ENCODE measurements around the gene PANX3.

GRCh38 chr11:124658501-124658900 lies 47.3 kb downstream of the PANX3 start:
- no peak for TF ChIP-seq CTCF (optimal IDR thresholded peaks at IDR 0.05 in 1 of 3, IDR thresholded peaks at IDR 0.05 in 1 of 3, conservative IDR thresholded peaks at IDR 0.05 in 1 of 3; ENCODE audit: extremely low read depth in 1 of 3, insufficient read depth in 2 of 3, low read length in 3 of 3)
- TF ChIP-seq EZH2 (IDR thresholded peaks at IDR 0.05; ENCODE audit: low read length) = no peak
